IPS-NIHi7 (cell line): Measurements from ENCODE around the gene FSD1.
"Not testable (repeated sequence)": the region's sequence is repeated elsewhere in the genome, so short reads cannot be mapped to it uniquely, and the experiment has no call there.

Experiments
- DNase-seq: peaks from one replicate; pipeline ENCODE4 v3.0.0; 2012; ENCODE audit warnings: mixed read lengths; ENCODE audit errors: extremely low spot score

The FSD1 gene

DNA sequence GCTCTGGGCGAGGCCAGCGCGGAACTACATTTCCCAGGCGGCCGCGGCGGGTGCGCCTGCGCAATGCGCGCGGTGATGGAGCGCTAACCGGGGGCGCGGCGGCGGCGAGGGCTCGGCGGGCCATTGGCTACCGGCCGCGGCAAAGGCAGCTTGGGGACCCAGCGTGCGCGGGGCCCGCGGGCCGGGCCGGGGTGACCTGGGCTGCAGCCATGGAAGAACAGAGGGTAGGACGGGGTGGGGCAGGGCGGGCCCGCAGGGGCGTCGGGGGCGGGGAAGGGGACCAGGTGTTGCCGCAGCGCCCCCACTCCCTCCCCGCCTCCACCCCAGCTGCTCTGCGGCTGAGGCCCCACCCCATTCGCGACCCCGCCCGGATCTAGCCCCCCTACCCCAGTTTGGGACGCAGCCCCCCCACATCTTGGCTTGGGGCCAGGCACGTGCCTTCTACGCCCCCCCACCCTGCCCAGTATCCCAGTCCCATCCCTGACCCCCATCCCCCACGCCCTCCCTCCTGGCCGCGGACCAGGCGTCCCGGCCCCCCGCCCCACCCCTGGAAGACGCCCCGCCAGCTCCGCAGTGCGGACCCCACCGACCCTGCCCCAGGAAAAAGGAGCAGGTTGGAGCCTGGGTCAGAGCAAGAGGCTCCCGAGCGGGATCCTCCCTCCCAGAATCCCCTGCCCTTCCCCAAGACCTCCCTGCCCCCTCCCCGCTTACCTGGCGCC lies at the start of gene FSD1:
Gene FSD1 (plus strand): TSS at position 61 of the 719 bp plus-strand sequence. CDS start 149 bp downstream, at position 210.
- peak; percentile 99 for DNase-seq

DNA sequence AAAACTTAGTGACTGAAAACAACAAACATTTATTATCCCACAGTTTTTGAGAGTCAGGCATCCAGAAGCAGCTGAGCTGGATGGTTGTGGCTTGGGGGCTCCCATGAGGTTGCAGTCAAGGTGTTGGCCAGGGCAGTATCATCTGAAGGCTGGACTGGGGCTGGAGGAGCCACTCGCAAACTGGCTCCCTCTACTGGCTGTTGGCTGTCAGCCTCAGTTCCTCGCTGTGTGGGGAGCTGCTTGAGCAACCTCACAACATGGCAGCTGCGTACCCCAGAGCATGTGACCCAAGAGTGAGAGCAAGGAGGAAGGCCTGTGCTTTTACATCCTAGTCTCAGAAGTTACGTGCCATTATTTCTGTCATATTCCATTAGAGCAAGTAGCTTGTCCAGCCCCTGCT lies 47.8 kb upstream of the FSD1 start:
- DNase-seq: peak; percentile 10

DNA sequence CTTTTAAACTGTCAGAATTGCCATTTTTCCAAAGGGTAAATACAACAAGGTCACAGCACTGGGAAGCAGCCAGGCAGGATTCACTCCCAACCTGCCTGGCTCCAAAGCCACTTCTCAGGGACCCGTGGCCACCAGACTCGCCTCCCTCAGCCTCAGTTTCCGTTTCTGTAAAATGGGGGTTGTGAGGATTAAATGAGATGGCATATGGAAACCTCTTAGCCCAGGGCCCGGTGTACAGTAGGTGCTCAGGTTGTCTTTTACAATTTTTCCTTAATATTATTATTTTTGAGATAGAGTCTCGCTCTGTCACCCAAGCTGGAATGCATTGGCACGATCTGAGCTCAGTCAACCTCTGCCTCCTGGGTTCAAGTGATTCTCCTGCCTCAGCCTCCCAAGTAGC lies 47.4 kb upstream of the FSD1 start:
- DNase-seq: no peak

- DNase-seq: no peak
These were observed 46.2 kb upstream of the FSD1 start for GRCh38 chr19:4258181-4258580.

DNA sequence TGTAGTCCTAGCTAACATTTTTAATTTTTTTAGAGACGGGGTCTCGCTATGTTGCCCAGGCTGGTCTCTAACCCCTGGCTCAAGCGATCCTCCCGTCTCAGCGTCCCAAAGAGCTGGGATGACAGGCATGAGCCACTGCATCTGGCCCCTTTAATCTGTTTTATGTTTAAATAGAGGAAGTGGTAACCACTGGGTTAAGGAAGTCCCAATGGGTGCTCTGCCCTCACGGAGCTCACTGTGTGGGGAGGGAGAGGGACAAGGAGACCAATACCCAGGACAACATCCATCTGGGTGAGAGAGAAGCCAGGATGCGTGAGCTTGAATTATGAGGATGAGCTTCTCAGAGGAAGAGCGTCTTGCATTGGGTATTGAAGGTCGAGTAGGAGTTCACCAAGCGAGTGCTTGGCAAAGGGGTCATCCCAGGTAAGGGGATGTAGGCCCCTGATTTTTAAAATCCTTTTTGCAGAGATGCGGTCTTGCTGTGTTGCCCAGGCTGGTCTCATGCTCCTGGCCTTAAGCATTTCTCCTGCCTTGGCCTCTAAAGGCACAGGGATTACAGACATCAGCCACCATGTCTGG lies 43.7 kb upstream of the FSD1 start:
- no peak for DNase-seq

- no peak for DNase-seq
These were observed 39.6 kb upstream of the FSD1 start for GRCh38 chr19:4264812-4265211.

DNA sequence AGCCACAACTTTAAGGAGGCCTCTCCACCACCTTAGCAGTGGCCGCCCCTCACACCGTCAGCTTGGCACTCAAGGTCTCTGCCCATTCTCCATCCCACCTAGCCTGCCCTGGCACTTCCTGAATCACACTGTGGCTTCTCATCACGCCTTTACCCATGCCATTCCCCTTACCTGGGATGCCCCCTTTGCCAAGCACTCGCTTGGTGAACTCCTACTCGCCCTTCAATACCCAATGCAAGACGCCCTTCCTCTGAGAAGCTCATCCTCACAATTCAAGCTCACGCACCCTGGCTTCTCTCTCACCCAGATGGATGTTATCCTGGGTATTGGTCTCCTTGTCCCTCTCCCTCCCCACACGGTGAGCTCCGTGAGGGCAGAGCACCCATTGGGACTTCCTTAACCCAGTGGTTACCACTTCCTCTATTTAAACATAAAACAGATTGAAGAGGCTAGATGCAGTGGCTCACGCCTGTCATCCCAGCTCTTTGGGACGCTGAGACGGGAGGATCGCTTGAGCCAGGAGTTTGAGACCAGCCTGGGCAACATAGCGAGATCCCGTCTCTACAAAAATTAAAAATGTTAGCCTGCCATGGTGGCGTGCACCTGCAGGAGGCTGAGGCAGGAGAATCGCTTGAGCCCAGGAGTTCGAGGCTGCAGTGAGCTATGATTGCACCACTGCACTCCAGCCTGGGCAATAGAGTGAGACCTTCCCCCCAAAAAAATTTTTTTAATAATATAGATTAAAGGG lies 38.0 kb upstream of the FSD1 start:
- DNase-seq: no peak

DNA sequence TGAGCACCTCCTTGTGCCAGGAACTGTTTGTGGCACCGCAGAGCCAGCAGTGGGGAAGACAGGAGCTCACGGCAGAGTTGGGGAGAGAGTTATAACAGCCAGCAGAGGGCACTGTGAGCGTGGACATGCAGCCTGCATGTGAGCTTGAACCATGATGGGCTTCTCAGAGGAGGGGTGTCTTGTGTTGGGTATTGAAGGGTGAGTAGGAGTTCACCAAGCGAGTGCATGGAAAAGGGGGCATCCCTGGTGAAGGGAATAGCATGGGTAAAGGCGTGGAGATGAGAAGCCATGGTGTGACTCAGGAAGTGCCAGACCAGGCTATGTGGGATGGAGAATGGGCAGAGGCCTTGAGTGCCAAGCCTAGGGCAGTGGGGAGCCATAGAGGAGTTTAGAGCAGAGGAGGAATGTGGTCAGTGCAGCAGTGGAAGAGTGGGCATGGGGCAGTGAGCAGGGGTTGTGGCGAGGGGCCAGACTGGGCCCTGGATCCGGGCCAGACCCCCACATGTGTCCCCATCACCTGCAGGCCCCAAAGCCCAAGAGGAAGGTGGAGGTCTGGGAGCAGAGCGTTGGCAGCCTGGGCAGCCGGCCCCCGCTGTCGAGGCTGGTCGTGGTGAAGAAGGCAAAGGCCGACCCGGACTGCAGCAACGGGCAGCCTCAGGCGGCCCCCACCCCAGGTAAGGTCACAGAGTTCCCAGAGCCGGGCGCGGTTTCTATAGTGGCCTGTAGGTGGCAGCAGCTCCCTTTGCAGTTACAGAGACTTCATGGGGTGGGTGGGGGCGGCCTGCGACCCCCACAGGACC lies 37.1 kb upstream of the FSD1 start:
- peak; percentile 90 for DNase-seq

- DNase-seq: no peak
These were observed 36.2 kb upstream of the FSD1 start for GRCh38 chr19:4267901-4268815.

- no peak for DNase-seq
These were observed 35.5 kb upstream of the FSD1 start for GRCh38 chr19:4268816-4269430.

GRCh38 chr19:4272894-4273293 lies 31.5 kb upstream of the FSD1 start:
- no peak for DNase-seq

DNA sequence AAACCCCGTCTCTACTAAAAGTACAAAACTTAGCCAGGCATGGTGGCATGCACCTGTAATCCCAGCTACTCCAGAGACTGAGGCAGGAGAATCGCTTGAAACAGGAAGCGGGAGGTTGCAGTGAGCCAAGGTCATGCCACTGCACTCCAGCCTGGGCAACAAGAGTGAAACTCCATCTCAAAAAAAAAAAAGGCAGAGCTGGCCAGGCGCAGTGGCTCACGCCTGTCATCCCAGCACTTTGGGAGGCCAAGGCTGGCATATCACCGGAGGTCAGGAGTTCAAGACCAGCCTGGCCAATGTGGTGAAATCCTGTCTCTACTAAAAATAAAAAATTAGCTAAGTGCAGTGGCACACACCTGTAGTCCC lies 30.1 kb upstream of the FSD1 start:
- DNase-seq: not testable (repeated sequence)

DNA sequence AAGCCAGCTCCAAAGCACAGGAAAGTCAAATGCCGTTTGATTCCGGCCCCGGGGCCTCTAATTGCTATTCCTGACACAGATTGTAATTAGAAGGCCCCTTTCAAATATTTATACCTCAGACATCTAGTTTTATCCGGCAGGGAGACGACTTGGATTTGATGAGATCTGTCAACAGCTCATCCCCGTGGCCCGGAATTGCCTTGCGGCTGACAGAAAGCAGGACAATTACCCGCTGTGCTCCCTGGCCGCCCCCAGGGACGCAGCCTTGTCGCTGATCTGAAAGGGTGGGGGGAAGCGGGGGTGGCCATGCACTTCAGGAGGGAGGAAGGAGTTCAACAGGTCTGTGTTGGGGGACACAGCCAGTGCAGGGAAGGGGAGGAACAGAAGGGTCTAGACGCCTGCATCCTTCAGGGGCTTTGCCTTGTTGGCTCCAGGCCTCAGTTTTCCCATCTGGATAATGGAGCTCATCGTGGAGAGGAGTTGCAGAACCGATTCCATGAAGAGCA lies 27.2 kb upstream of the FSD1 start:
- no peak for DNase-seq

DNA sequence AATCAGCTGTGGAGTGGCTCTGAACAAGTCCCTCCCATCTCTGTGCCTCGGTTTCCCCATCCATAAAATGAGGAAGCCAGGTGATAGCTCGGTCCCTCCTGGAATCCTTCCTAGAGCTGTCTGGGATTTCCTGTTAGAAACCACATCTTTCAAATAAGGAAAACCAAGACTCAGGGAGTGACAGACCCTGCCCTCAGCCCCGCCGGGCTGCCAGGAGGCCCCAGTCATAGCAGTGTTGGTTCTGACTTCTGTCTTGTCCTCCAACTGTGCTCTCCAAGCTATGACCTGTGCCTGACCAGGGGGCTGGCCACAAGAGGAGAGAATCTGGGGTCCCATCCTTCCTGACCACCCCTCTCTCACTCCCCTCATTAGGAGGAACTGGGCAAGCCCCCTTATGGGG lies 26.4 kb upstream of the FSD1 start:
- DNase-seq: no peak

DNA sequence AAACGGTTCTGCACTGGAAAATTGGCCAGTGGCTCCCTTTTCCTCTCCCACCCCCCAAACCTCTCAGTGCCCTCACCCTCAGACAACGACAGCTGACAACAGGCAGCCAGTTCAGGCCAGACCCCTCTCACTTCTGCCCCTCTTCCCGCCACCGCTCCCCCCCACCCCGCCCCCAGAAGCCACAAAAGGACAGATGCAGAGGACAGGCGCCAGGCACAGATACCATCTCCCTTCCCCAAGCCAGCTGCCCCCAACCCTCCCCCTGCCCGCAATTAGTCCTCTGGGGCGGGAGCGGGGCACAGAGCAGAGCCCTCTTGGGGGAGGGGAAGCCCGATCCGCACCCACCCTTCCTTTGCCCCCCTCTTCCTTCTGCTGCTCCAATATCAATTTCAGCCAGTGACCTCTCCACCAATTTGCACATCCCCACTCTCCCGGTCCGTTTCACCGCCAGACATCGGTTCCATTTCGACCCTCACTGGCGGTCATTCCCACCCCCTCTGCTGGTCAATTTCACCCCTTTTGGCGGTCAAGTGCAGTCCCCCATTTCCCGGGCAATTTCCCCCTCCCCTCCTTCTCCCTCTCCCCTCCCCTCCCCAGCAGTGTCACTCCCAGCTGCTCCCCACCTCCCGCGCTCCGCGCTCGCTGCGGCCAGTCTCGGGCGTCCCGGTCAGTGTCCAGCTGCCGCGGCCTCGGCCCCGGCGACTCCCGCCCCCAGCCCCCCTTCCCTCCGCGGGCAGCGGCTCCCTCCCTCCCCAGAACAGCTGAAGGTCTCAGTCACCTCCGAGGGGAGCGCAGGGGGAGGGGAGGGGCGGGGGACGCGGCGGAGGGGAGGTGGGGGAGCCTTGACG lies 25.8 kb upstream of the FSD1 start, which contains the start of gene SHD:
Gene SHD (plus strand): TSS at position 848 of the 848 bp plus-strand sequence. CDS start 798 bp downstream, outside the sequence.
- DNase-seq: peak; percentile 58

DNA sequence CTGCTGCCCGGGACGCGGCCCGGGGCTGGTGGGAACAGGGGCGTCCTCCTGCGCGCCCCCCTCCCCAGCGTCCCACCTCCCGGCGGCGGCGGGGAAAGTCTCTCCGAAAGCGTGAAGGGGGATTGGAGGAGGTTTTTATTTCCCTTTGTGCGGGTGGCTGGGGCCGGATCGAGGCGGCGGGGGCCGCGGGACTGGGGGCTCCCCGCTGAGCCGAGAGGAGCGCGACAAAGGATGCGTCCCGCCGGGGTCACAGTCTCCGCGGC lies 25.2 kb upstream of the FSD1 start:
- DNase-seq: no peak

- DNase-seq: no peak
These were observed 24.6 kb upstream of the FSD1 start for GRCh38 chr19:4279530-4280422.

DNA sequence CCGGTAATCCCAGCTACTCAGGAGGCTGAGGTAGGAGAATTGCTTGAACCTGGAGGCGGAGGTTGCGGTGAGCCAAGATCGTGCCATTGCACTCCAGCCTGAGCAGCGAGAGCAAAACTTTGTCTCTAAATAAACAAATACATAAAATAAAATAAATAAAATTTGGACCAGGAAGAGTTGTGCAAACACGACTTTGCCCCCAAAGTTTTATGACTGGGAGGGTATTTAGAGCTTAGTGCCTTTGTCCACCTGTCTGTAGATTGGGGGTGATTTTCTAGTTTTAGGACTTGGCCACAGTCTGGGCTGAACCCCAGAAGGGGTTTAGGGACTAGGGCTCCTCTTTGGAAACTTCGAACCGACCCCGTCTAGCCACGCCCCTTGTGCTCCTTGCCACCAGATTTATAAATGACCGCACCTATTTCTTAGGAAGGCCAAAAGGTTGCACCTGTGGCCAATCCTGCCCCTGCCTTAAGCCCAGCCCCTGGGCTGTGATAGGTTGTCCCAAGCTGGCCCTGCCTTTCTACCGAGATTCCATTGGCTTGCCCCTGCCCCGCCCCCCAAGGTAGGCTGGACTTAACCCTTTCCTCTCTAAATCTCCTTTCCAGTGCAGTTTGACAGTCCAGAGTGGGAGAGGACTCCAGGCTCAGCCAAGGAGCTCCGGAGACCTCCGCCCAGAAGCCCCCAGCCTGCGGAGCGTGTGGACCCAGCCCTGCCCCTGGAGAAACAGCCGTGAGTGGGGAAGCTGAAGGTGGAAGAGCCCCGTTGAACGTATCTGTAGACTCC lies 20.0 kb upstream of the FSD1 start:
- DNase-seq: peak; percentile 99
